ENCODE results near the gene NMT1.
A peak's percentile ranks its signal among the peaks of the same experiment; 100 is the strongest.

NMT1 gene

GRCh38 chr17:45128331-45128730, 67.2 kb downstream of the NMT1 start:
- Histone ChIP-seq H3K36me3 (ENCODE audit: control insufficient read depth, insufficient read depth, low read length) (no peaks in the 10 kb centered on the region), H3K9me3 (ENCODE audit: control insufficient read depth, low read length) (no peaks in the 10 kb centered on the region), H3K27me3 (replicated peaks; ENCODE audit: control insufficient read depth, insufficient read depth, low read length, poor library complexity, severe bottlenecking) (no peaks in the 10 kb centered on the region), H3K4me3 (ENCODE audit: insufficient read depth, low read depth, low read length, poor library complexity, severe bottlenecking) (no peak overlapping the region), H3K4me1 (ENCODE audit: control insufficient read depth, insufficient read depth, low read length, poor library complexity, severe bottlenecking) (no peaks in the 10 kb centered on the region), H3K27ac (ENCODE audit: insufficient read depth, low read length, poor library complexity, severe bottlenecking) (no peak overlapping the region)
- DNase-seq = no peak

GRCh38 chr17:45128989-45129388, 67.9 kb downstream of the NMT1 start:
- no peak overlapping the region for H3K27ac ChIP-seq (ENCODE audit: insufficient read depth, low read length, poor library complexity, severe bottlenecking)
- H3K4me3 ChIP-seq (ENCODE audit: insufficient read depth, low read depth, low read length, poor library complexity, severe bottlenecking) = no peak overlapping the region
- DNase-seq = no peak
- H3K4me1 ChIP-seq (ENCODE audit: control insufficient read depth, insufficient read depth, low read length, poor library complexity, severe bottlenecking) = no peaks in the 10 kb centered on the region
- H3K9me3 ChIP-seq (ENCODE audit: control insufficient read depth, low read length) = no peaks in the 10 kb centered on the region
- no peaks in the 10 kb centered on the region for H3K27me3 ChIP-seq (replicated peaks; ENCODE audit: control insufficient read depth, insufficient read depth, low read length, poor library complexity, severe bottlenecking)
- no peaks in the 10 kb centered on the region for H3K36me3 ChIP-seq (ENCODE audit: control insufficient read depth, insufficient read depth, low read length)

- Histone ChIP-seq H3K36me3 (ENCODE audit: control insufficient read depth, insufficient read depth, low read length) (no peaks in the 10 kb centered on the region), H3K4me1 (ENCODE audit: control insufficient read depth, insufficient read depth, low read length, poor library complexity, severe bottlenecking) (no peaks in the 10 kb centered on the region), H3K27me3 (replicated peaks; ENCODE audit: control insufficient read depth, insufficient read depth, low read length, poor library complexity, severe bottlenecking) (no peaks in the 10 kb centered on the region), H3K9me3 (ENCODE audit: control insufficient read depth, low read length) (no peaks in the 10 kb centered on the region), H3K27ac (ENCODE audit: insufficient read depth, low read length, poor library complexity, severe bottlenecking) (no peak overlapping the region), H3K4me3 (ENCODE audit: insufficient read depth, low read depth, low read length, poor library complexity, severe bottlenecking) (no peak overlapping the region)
- no peak for DNase-seq
Observed at GRCh38 chr17:45129426-45129939, 68.4 kb downstream of the NMT1 start.

GRCh38 chr17:45129940-45130680, 69.0 kb downstream of the NMT1 start:
- no peak overlapping the region for H3K4me3 ChIP-seq (ENCODE audit: insufficient read depth, low read depth, low read length, poor library complexity, severe bottlenecking)
- no peak for DNase-seq
- peaks cover under 1% of the 10 kb centered on the region for H3K4me1 ChIP-seq (ENCODE audit: control insufficient read depth, insufficient read depth, low read length, poor library complexity, severe bottlenecking)
- H3K36me3 ChIP-seq (ENCODE audit: control insufficient read depth, insufficient read depth, low read length) = no peaks in the 10 kb centered on the region
- no peaks in the 10 kb centered on the region for H3K9me3 ChIP-seq (ENCODE audit: control insufficient read depth, low read length)
- H3K27ac ChIP-seq (ENCODE audit: insufficient read depth, low read length, poor library complexity, severe bottlenecking) = no peak overlapping the region
- H3K27me3 ChIP-seq (replicated peaks; ENCODE audit: control insufficient read depth, insufficient read depth, low read length, poor library complexity, severe bottlenecking) = no peaks in the 10 kb centered on the region

- no peak overlapping the region for H3K4me3 ChIP-seq (ENCODE audit: insufficient read depth, low read depth, low read length, poor library complexity, severe bottlenecking)
- H3K36me3 ChIP-seq (ENCODE audit: control insufficient read depth, insufficient read depth, low read length) = no peaks in the 10 kb centered on the region
- no peak for DNase-seq
- H3K27me3 ChIP-seq (replicated peaks; ENCODE audit: control insufficient read depth, insufficient read depth, low read length, poor library complexity, severe bottlenecking) = no peaks in the 10 kb centered on the region
- peaks cover 9% of the 10 kb centered on the region for H3K4me1 ChIP-seq (ENCODE audit: control insufficient read depth, insufficient read depth, low read length, poor library complexity, severe bottlenecking)
- H3K9me3 ChIP-seq (ENCODE audit: control insufficient read depth, low read length) = no peaks in the 10 kb centered on the region
- no peak overlapping the region for H3K27ac ChIP-seq (ENCODE audit: insufficient read depth, low read length, poor library complexity, severe bottlenecking)
Observed at GRCh38 chr17:45130681-45131615, 69.8 kb downstream of the NMT1 start.

- Histone ChIP-seq H3K4me1 (ENCODE audit: control insufficient read depth, insufficient read depth, low read length, poor library complexity, severe bottlenecking) (peaks cover 14% of the 10 kb centered on the region), H3K27ac (ENCODE audit: insufficient read depth, low read length, poor library complexity, severe bottlenecking) (peak overlapping the region; percentile 24), H3K36me3 (ENCODE audit: control insufficient read depth, insufficient read depth, low read length) (no peaks in the 10 kb centered on the region), H3K9me3 (ENCODE audit: control insufficient read depth, low read length) (no peaks in the 10 kb centered on the region), H3K4me3 (ENCODE audit: insufficient read depth, low read depth, low read length, poor library complexity, severe bottlenecking) (peak overlapping the region; percentile 80), H3K27me3 (replicated peaks; ENCODE audit: control insufficient read depth, insufficient read depth, low read length, poor library complexity, severe bottlenecking) (no peaks in the 10 kb centered on the region)
- peak in 2 of 3 donors; percentile 12 to 29 for DNase-seq
Observed at GRCh38 chr17:45131616-45132319, 70.7 kb downstream of the NMT1 start.

- peak in 2 of 3 donors; percentile 57 to 63 for DNase-seq
- no peaks in the 10 kb centered on the region for H3K36me3 ChIP-seq (ENCODE audit: control insufficient read depth, insufficient read depth, low read length)
- H3K4me1 ChIP-seq (ENCODE audit: control insufficient read depth, insufficient read depth, low read length, poor library complexity, severe bottlenecking) = peaks cover 15% of the 10 kb centered on the region
Observed at GRCh38 chr17:45132320-45132571, 71.1 kb downstream of the NMT1 start, which contains the start of gene PLCD3. Gene PLCD3 (minus strand): TSS chr17:45132515. CDS start chr17:45132410, 105 bp downstream.

GRCh38 chr17:45132572-45133463, 71.7 kb downstream of the NMT1 start:
- H3K9me3 ChIP-seq (ENCODE audit: control insufficient read depth, low read length) = no peaks in the 10 kb centered on the region
- peaks cover 17% of the 10 kb centered on the region for H3K4me1 ChIP-seq (ENCODE audit: control insufficient read depth, insufficient read depth, low read length, poor library complexity, severe bottlenecking)
- peak overlapping the region; percentile 74 for H3K4me3 ChIP-seq (ENCODE audit: insufficient read depth, low read depth, low read length, poor library complexity, severe bottlenecking)

More at GRCh38 chr17:45132320-45132571, 71.1 kb downstream of the NMT1 start, which contains the start of gene PLCD3:
- Histone ChIP-seq H3K4me3 (ENCODE audit: insufficient read depth, low read depth, low read length, poor library complexity, severe bottlenecking) (peak within 1 kb of the TSS; percentile 80), H3K27me3 (replicated peaks; ENCODE audit: control insufficient read depth, insufficient read depth, low read length, poor library complexity, severe bottlenecking) (no peaks in the 10 kb centered on the region), H3K9me3 (ENCODE audit: control insufficient read depth, low read length) (no peaks in the 10 kb centered on the region), H3K27ac (ENCODE audit: insufficient read depth, low read length, poor library complexity, severe bottlenecking) (peak within 1 kb of the TSS; percentile 84)

More at GRCh38 chr17:45132572-45133463, 71.7 kb downstream of the NMT1 start:
- no peaks in the 10 kb centered on the region for H3K36me3 ChIP-seq (ENCODE audit: control insufficient read depth, insufficient read depth, low read length)
- H3K27me3 ChIP-seq (replicated peaks; ENCODE audit: control insufficient read depth, insufficient read depth, low read length, poor library complexity, severe bottlenecking) = no peaks in the 10 kb centered on the region
- peak overlapping the region; percentile 84 for H3K27ac ChIP-seq (ENCODE audit: insufficient read depth, low read length, poor library complexity, severe bottlenecking)
- peak; percentile 41 to 62 (median 60) for DNase-seq
